Esophagus muscularis mucosa (tissue), 4 donors: ENCODE data around the gene TMEM141. TPM values are rescaled to one million over a fixed set of nuclear protein-coding genes. Genes with fewer than 3 reads are reported as not detected.
"Not testable (repeated sequence)": the region's sequence is repeated elsewhere in the genome, so short reads cannot be mapped to it uniquely, and the experiment has no call there.

ENCODE experiments used
- DNase-seq: peaks from one replicate; pipeline ENCODE4 v3.0.0-alpha.2; 2017; ENCODE audit errors: extremely low spot score
- H3K27ac ChIP-seq, 4 donors: fragments of 200-600 bp; sonication (generic); replicated peaks in 1 of 4; 1 replicate in 3 of 4; 2 replicates in 1 of 4; pipeline ENCODE4 v1.5.1; 2016 to 2019; ENCODE audit warnings: mild to moderate bottlenecking in 1 of 4
- H3K27me3 ChIP-seq, 4 donors: fragments of 200-600 bp; sonication (generic); one replicate each; pipeline versions ENCODE4 v1.5.1 to v1.6.0; 2016 to 2019
- H3K36me3 ChIP-seq, 4 donors: fragments of 200-600 bp; sonication (generic); one replicate each; pipeline ENCODE4 v1.5.1; 2016 to 2019
- H3K4me1 ChIP-seq, 4 donors: fragments of 200-600 bp; sonication (generic); one replicate each; pipeline ENCODE4 v1.5.1; 2016 to 2019
- H3K4me3 ChIP-seq, 4 donors: fragments of 200-600 bp; sonication (generic); 1 replicate in 2 of 4; 2 replicates in 2 of 4; pipeline ENCODE4 v1.5.1; 2016 to 2019; ENCODE audit warnings: mild to moderate bottlenecking in 4 of 4, moderate library complexity in 1 of 4
- H3K9me3 ChIP-seq, 4 donors: fragments of 200-600 bp; sonication (generic); 1 replicate in 3 of 4; 2 replicates in 1 of 4; pipeline ENCODE4 v1.5.1; 2016 to 2019
- CTCF ChIP-seq, 3 experiments: fragments of 200-600 bp in 2 of 3; fragments of 450-650 bp in 1 of 3; sonication (generic) in 2 of 3; IDR thresholded peaks; one replicate each; pipeline ENCODE4 v1.5.1; 2017 to 2019; ENCODE audit warnings: antibody characterized with exemption in 3 of 3, mild to moderate bottlenecking in 2 of 3, moderate library complexity in 1 of 3
- EP300 ChIP-seq: sonication (generic); formaldehyde crosslinking; IDR thresholded peaks from one replicate; pipeline ENCODE4 v1.6.1; 2017; ENCODE audit warnings: antibody characterized with exemption
- POLR2A ChIP-seq: fragments of 450-650 bp; IDR thresholded peaks from one replicate; pipeline ENCODE4 v1.6.1; 2017; ENCODE audit warnings: antibody characterized with exemption, moderate library complexity, mild to moderate bottlenecking, low read depth
- POLR2AphosphoS5 ChIP-seq, 2 donors: sonication (generic); formaldehyde crosslinking; IDR thresholded peaks; one replicate each; pipeline ENCODE4 v1.6.1; 2017; ENCODE audit warnings: antibody characterized with exemption in 2 of 2
- WGBS: methylation state at CpG from one replicate; pipeline ENCODE4 v1.1.5; 2018; 5-methylcytosine and 5-hydroxymethylcytosine counted together
- intact Hi-C: fragments of 100-400 bp; cut with DNase I; formaldehyde crosslinking; loops from one replicate; pipeline ENCODE4 v1.15.1; 2023
- total RNA-seq, 4 donors: library from RNA; depleted of rRNA; stranded (reverse); fragments of >200 nt; gene quantifications; one replicate each; pipeline versions ENCODE4 v1.1.0 to v1.2.1, GENCODE V29; 2016

TMEM141 gene
- total RNA-seq, 4 donors from 2014 or later, result 27.9 to 48.7 (median 31.5) TPM

- TF ChIP-seq POLR2A (no peak), POLR2AphosphoS5 (IDR thresholded peaks at IDR 0.05) (no peak), EP300 (no peak), CTCF (IDR thresholded peaks at IDR 0.05) (no peak)
- Histone ChIP-seq H3K9me3 (no peaks in the 10 kb centered on the region), H3K36me3 (no peaks in the 10 kb centered on the region), H3K27me3 (peaks cover 0 to 68% (median 8%) of the 10 kb centered on the region in 4 donors), H3K4me1 (peaks cover 0 to 20% (median 15%) of the 10 kb centered on the region in 4 donors), H3K4me3 (no peak overlapping the region), H3K27ac (no peak overlapping the region)
- WGBS, result 89% methylated on average over 4 of the region's 14 CpGs
- intact Hi-C loops, result no loop called here
- no peak for DNase-seq
Measured at GRCh38 chr9:136765041-136765440, 26.1 kb upstream of the TMEM141 start.

DNA sequence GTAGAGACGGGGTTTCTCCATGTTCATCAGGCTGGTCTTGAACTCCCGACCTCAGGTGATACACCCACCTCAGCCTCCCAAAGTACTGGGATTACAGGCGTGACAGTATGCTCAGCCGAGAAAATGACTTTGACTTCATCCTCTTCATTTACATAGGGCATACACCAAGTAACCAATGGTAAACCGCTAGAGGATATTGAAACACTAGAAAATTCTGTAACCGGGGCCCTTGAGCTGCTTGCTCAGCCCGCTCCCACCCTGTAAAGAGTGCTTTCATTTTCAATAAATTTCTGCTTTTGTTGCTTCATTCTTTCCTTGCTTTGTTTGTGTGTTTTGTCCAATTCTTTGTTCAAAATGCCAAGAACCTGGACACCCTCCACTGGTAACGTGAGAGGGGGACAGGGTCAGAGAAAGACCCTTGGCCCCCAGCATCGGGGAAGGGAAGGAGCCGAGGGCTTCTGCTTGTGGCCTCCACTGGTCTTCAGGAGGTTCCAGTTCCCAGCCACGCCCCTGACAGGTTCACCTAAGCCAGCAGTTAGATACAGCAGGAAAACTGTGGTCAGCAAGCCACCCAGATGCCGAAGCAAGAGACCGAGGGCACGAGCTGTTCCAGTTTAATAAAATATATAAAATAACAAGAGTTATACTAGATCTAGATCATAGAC lies 25.3 kb upstream of the TMEM141 start:
- H3K4me3 ChIP-seq, H3K27ac ChIP-seq, H3K36me3 ChIP-seq, DNase-seq, intact Hi-C loops, H3K9me3 ChIP-seq: not testable (repeated sequence)
- peaks cover 0 to 60% (median 8%) of the 10 kb centered on the region in 4 donors for H3K27me3 ChIP-seq
- 79% methylated on average over 14 of the region's 14 CpGs for WGBS
- H3K4me1 ChIP-seq, result peaks cover 0 to 18% (median 13%) of the 10 kb centered on the region in 4 donors

- 60% methylated on average over 12 of the region's 18 CpGs for WGBS
- Histone ChIP-seq H3K4me1 (peaks cover 0 to 13% (median 10%) of the 10 kb centered on the region in 4 donors), H3K27me3 (peaks cover 0 to 59% (median 8%) of the 10 kb centered on the region in 4 donors)
- H3K27ac ChIP-seq, H3K36me3 ChIP-seq, intact Hi-C loops, H3K9me3 ChIP-seq, H3K4me3 ChIP-seq, DNase-seq: not testable (repeated sequence)
- peak in 1 of 3 experiments; percentile 35 for TF ChIP-seq CTCF (IDR thresholded peaks at IDR 0.05)
Measured at GRCh38 chr9:136766410-136767120, 24.6 kb upstream of the TMEM141 start.

DNA sequence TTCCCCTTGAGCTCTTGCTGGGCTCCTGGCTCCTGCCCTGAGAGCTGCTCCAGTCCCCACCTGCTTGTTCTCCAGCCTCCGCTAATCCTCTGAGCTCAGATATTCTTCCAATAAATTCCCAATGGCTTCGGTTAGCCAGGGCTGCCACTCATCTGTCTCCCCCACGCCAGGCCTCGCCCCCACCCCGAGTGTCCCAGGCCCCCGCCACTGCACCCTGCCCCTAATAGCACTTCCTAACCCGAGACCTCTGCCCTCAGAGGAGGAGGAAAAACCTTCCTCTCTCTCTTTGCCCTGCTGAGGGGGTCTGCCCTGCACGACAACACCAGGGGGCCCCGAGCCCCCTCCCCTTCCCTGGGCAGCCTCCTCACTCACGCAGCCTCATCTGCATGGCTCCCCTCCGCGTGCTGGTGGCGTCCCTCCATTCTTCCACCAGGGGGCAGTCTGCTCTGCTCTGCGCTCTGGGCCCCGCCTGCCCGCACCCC lies 21.4 kb upstream of the TMEM141 start:
- WGBS, result 11% methylated on average over 5 of the region's 16 CpGs
- H3K27ac ChIP-seq, result no peak overlapping the region
- intact Hi-C loops, result no loop called here
- peaks cover 0 to 5% (median 2%) of the 10 kb centered on the region in 4 donors for H3K4me1 ChIP-seq
- no peaks in the 10 kb centered on the region for H3K36me3 ChIP-seq
- peaks cover 0 to 6% (median 3%) of the 10 kb centered on the region in 4 donors for H3K9me3 ChIP-seq
- TF ChIP-seq POLR2AphosphoS5 (IDR thresholded peaks at IDR 0.05) (no peak), CTCF (IDR thresholded peaks at IDR 0.05) (peak; percentile 18 to 64 (median 42))
- peaks cover 0 to 27% (median 0%) of the 10 kb centered on the region in 4 donors for H3K27me3 ChIP-seq
- no peak for DNase-seq
- no peak overlapping the region for H3K4me3 ChIP-seq

DNA sequence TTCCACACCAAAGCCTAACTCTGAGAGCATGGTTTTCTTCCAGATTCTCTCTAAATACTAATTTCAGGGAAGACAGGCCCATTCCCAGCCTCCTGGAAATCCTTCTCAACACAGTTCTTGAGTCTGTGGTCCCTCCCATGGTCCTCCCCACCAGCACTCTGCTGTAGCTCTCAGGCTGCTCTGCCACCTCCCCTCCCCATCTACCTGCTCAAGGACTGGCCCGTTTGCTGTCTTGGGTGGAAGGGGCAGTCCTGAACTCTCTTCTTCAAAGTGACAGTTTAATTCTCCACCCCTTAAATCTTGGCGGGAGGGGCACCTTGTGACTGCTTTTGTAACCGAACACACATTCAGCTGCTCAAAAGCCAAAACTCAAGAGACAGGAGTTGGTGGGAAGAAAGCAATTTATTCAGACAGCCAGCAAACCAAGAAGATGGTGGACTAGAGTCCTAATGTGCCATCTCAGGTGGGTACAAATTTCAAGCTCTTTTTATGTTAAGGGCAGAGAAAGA lies 19.2 kb upstream of the TMEM141 start:
- Histone ChIP-seq H3K4me1 (peaks cover 0 to 5% (median 2%) of the 10 kb centered on the region in 4 donors), H3K4me3 (no peak overlapping the region), H3K9me3 (peaks cover 0 to 6% (median 3%) of the 10 kb centered on the region in 4 donors), H3K27ac (no peak overlapping the region), H3K27me3 (peaks cover 0 to 16% (median 0%) of the 10 kb centered on the region in 4 donors), H3K36me3 (no peaks in the 10 kb centered on the region)
- intact Hi-C loops, result no loop called here
- DNase-seq, result no peak
- WGBS, result 82% methylated on average over 3 of the region's 3 CpGs
- TF ChIP-seq POLR2A (no peak), POLR2AphosphoS5 (IDR thresholded peaks at IDR 0.05) (no peak)
